Measurements from ENCODE around the gene CHN1.

DNA sequence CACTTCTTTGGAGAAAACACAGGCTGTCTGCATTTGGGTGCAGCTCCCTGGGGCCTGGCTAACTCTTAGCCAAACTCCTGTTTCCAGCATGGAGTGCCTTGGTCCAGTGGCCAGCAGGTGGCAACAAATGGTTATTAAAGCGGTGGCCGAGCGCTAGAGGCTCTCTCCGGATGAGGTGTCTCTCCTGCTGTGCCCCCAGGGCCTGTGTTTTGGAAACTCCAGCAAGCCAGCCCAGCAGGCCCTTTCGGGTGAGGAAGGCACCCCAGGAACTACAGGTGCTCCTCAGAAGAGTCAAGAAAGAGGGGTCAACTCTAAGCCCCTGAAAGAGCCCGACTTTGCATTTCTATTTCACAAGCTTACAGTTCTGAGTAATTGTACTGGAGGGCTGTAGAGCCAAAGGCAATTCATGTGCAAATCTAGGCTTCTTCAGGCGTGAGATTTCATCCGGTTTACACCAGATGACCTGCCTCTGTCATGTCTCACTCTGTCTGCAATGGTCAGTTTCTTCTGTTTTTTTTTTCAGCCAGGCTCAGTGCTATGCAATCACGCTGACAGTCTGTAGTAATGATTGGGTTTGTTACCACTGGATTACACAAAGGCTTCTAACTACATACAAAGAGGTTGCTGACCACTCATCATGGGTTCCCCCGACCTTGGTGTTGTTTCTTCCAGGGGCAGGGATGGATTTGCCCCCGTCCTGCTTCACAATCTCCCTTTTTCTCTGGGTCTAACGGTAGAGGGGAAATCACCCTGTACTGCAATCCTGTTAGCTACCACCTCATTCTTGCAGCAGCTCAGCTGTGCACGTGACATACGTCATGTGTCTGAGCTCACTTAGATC, 233.3 kb downstream of the CHN1 start:
- no peak for TF ChIP-seq POLR2A (IDR thresholded peaks at IDR 0.05)
- peak; percentile 47 to 82 (median 71) for TF ChIP-seq CTCF (IDR thresholded peaks at IDR 0.05)

Data from thyroid gland (tissue), 4 donors.